Ascending aorta (tissue), 2 donors: ENCODE data around the gene KCNMA1. TPM values are rescaled to one million over a fixed set of nuclear protein-coding genes. Genes with fewer than 3 reads are reported as not detected.
A peak's percentile ranks its signal among the peaks of the same experiment; 100 is the strongest.
"Not testable (repeated sequence)": the region's sequence is repeated elsewhere in the genome, so short reads cannot be mapped to it uniquely, and the experiment has no call there.

Source experiments
- DNase-seq, 2 donors: peaks; one replicate each; pipeline ENCODE4 v3.0.0-alpha.2; 2019; ENCODE audit warnings: low spot score in 2 of 2
- H3K27ac ChIP-seq, 2 donors: fragments of 200-600 bp; sonication (generic); one replicate each; pipeline ENCODE4 v1.5.1; 2016 to 2017; ENCODE audit warnings: mild to moderate bottlenecking in 1 of 2
- H3K27me3 ChIP-seq: fragments of 200-600 bp; sonication (generic); one replicate; pipeline ENCODE4 v1.5.1; 2017
- H3K36me3 ChIP-seq, 2 donors: fragments of 200-600 bp; sonication (generic); one replicate each; pipeline ENCODE4 v1.5.1; 2016
- H3K4me1 ChIP-seq, 2 donors: fragments of 200-600 bp; sonication (generic); one replicate each; pipeline ENCODE4 v1.5.1; 2016 to 2017; ENCODE audit warnings: mild to moderate bottlenecking in 1 of 2
- H3K4me3 ChIP-seq, 2 donors: fragments of 200-600 bp; sonication (generic); one replicate each; pipeline ENCODE4 v1.5.1; 2016 to 2017; ENCODE audit warnings: mild to moderate bottlenecking in 1 of 2
- H3K9me3 ChIP-seq, 2 donors: fragments of 200-600 bp; sonication (generic); one replicate each; pipeline ENCODE4 v1.5.1; 2016
- CTCF ChIP-seq, 3 experiments: fragments of 200-600 bp in 2 of 3; fragments of 450-650 bp in 1 of 3; sonication (generic) in 2 of 3; IDR thresholded peaks; one replicate each; pipeline ENCODE4 v1.5.1; 2016 to 2019; ENCODE audit warnings: antibody characterized with exemption in 3 of 3, mild to moderate bottlenecking in 1 of 3, moderate library complexity in 1 of 3
- intact Hi-C: fragments of 100-400 bp; cut with DNase I; formaldehyde crosslinking; loops from one replicate; pipeline ENCODE4 v1.15.1; 2023
- total RNA-seq: library from RNA; depleted of rRNA; stranded (reverse); fragments of >200 nt; gene quantifications from one replicate; pipeline ENCODE4 v1.1.0, GENCODE V29; 2016

The KCNMA1 gene
- total RNA-seq, 1 donor from 2014 or later: 28.6 TPM

GRCh38 chr10:77592510-77592909 is 45.1 kb downstream of the KCNMA1 start:
- no peaks in the 10 kb centered on the region for H3K27me3 ChIP-seq
- intact Hi-C loops: loop anchor here (5.0 kb wide), 3 partner anchors 40 to 200 kb away; no protein-coding TSS in a partner anchor
- no peak for DNase-seq
- no peaks in the 10 kb centered on the region for H3K36me3 ChIP-seq
- peaks cover 13 to 63% of the 10 kb centered on the region in 2 donors for H3K4me1 ChIP-seq
- no peak for TF ChIP-seq CTCF (IDR thresholded peaks at IDR 0.05)
- no peaks in the 10 kb centered on the region for H3K9me3 ChIP-seq
- peak overlapping the region; percentile 86 to 96 for H3K27ac ChIP-seq
- no peak overlapping the region for H3K4me3 ChIP-seq

- intact Hi-C loops: loop anchor here (5.0 kb wide), 3 partner anchors 39 to 199 kb away; no protein-coding TSS in a partner anchor
- Histone ChIP-seq H3K36me3 (no peaks in the 10 kb centered on the region), H3K4me3 (no peak overlapping the region), H3K27me3 (no peaks in the 10 kb centered on the region), H3K4me1 (peaks cover 17 to 70% of the 10 kb centered on the region in 2 donors), H3K9me3 (no peaks in the 10 kb centered on the region), H3K27ac (peak overlapping the region; percentile 86 to 96)
- DNase-seq: no peak
- no peak for TF ChIP-seq CTCF (IDR thresholded peaks at IDR 0.05)
Measured at GRCh38 chr10:77591238-77591880, 46.2 kb downstream of the KCNMA1 start.

- no peaks in the 10 kb centered on the region for H3K27me3 ChIP-seq
- intact Hi-C loops: loop anchor here (5.0 kb wide), 3 partner anchors 38 to 198 kb away; no protein-coding TSS in a partner anchor
- TF ChIP-seq CTCF (IDR thresholded peaks at IDR 0.05): no peak
- no peaks in the 10 kb centered on the region for H3K9me3 ChIP-seq
- DNase-seq: peak; percentile 69 to 90
- peaks cover 21 to 74% of the 10 kb centered on the region in 2 donors for H3K4me1 ChIP-seq
- H3K27ac ChIP-seq: peak overlapping the region; percentile 86 to 96
- no peaks in the 10 kb centered on the region for H3K36me3 ChIP-seq
- H3K4me3 ChIP-seq: peak overlapping the region in 1 of 2 donors; percentile 29
Measured at GRCh38 chr10:77590344-77591237, 47.0 kb downstream of the KCNMA1 start.

- not testable (repeated sequence) for H3K36me3 ChIP-seq, H3K27me3 ChIP-seq, H3K9me3 ChIP-seq, H3K4me3 ChIP-seq, DNase-seq
- intact Hi-C loops: loop anchor here (5.0 kb wide), 3 partner anchors 37 to 197 kb away; no protein-coding TSS in a partner anchor
- peak overlapping the region; percentile 86 to 96 for H3K27ac ChIP-seq
- peaks cover 21 to 79% of the 10 kb centered on the region in 2 donors for H3K4me1 ChIP-seq
Measured at GRCh38 chr10:77589703-77590102, 47.9 kb downstream of the KCNMA1 start.

GRCh38 chr10:77588886-77589285 is 48.7 kb downstream of the KCNMA1 start:
- no peaks in the 10 kb centered on the region for H3K27me3 ChIP-seq
- no peak for TF ChIP-seq CTCF (IDR thresholded peaks at IDR 0.05)
- peaks cover 19 to 76% of the 10 kb centered on the region in 2 donors for H3K4me1 ChIP-seq
- no peaks in the 10 kb centered on the region for H3K9me3 ChIP-seq
- H3K4me3 ChIP-seq: no peak overlapping the region
- intact Hi-C loops: no loop called here
- H3K36me3 ChIP-seq: no peaks in the 10 kb centered on the region
- peak overlapping the region; percentile 87 to 91 for H3K27ac ChIP-seq
- DNase-seq: no peak
